Activated naive CD8-positive, alpha-beta T cell treated with anti-CD3 and anti-CD28 coated beads, Interleukin-2, amount 50 U/mL, for 24 hours (primary cell): ENCODE measurements around the gene RASGRF1.

ENCODE experiments used
- ATAC-seq: fragments of 150-1000 bp; cut with Tn5 transposase; one replicate; pipeline ENCODE4 v1.10.0; 2021
- DNase-seq: peaks from one replicate; pipeline ENCODE4 v3.0.0; 2021
- H3K27ac Mint-ChIP-seq: one replicate; pipeline ENCODE4 v1.8.0; 2021; ENCODE audit warnings: mild to moderate bottlenecking, mixed read lengths
- H3K27me3 Mint-ChIP-seq: one replicate; pipeline ENCODE4 v1.8.0; 2021; ENCODE audit warnings: mixed read lengths
- H3K36me3 Mint-ChIP-seq: one replicate; pipeline ENCODE4 v1.8.0; 2021; ENCODE audit warnings: low read depth, mixed read lengths
- H3K4me1 Mint-ChIP-seq: one replicate; pipeline ENCODE4 v1.8.0; 2021; ENCODE audit warnings: mixed read lengths
- H3K4me3 Mint-ChIP-seq: one replicate; pipeline ENCODE4 v1.8.0; 2021; ENCODE audit warnings: mild to moderate bottlenecking, moderate library complexity, mixed read lengths
- H3K9me3 Mint-ChIP-seq: one replicate; pipeline ENCODE4 v1.8.0; 2021; ENCODE audit warnings: mixed read lengths

The RASGRF1 gene

GRCh38 chr15:78977591-78978347, 112.8 kb downstream of the RASGRF1 start:
- ATAC-seq (no peak), DNase-seq (no peak)
- Mint-ChIP-seq H3K27ac (no peak overlapping the region), H3K4me1 (peaks cover 19% of the 10 kb centered on the region), H3K9me3 (no peaks in the 10 kb centered on the region), H3K4me3 (no peak overlapping the region), H3K27me3 (peaks cover 2% of the 10 kb centered on the region), H3K36me3 (no peaks in the 10 kb centered on the region)

DNA sequence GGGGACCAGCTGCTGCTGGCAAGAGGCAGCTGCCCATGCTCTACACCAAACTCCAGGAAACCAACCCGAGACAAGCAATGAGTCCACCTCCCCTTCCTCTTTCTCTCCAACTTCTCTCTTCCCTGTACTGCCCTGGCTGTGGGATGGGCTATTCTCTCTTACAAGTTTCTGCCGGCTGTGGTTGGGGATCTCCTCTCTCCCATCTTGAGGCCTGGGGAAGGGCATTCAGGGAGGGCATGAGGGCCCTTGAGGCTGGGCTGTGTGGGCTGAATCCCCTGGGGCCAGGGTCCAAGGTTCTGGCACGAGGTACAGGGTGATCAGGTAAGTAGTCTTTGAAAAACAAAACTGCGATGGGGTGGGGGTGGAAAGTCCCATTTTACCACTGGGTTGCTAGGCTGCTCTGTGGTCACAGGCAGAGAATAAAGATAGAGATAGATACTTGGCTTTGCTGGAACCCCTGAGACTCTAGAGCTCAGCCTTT, 113.4 kb downstream of the RASGRF1 start:
- H3K9me3 Mint-ChIP-seq = no peaks in the 10 kb centered on the region
- H3K4me1 Mint-ChIP-seq = peaks cover 19% of the 10 kb centered on the region
- peaks cover 2% of the 10 kb centered on the region for H3K27me3 Mint-ChIP-seq
- DNase-seq (no peak), ATAC-seq (peak; percentile 44)
- no peak overlapping the region for H3K27ac Mint-ChIP-seq
- H3K36me3 Mint-ChIP-seq = no peaks in the 10 kb centered on the region
- no peak overlapping the region for H3K4me3 Mint-ChIP-seq

DNA sequence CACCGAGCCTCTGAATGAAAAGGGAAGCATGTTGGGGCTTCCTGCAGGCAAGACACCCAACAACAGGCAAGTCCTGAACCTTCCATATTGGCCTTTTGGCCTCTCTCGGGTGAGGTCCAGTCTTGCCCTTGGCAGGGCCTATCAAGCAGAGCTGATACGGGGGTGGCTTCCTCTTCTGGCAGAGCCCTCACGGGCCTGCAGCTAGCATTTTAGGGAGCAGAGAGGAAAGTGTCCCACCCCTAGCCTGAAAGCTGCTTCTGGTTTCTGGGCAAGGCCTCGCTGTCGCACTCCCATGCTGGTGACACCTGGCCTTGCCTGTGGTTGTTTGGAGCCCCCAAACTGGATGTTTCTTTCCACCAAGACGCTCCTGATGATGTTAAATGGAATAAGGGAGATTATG, 113.9 kb downstream of the RASGRF1 start:
- no peaks in the 10 kb centered on the region for H3K36me3 Mint-ChIP-seq
- H3K4me1 Mint-ChIP-seq = peaks cover 19% of the 10 kb centered on the region
- no peak for ATAC-seq
- H3K27me3 Mint-ChIP-seq = peaks cover 2% of the 10 kb centered on the region
- DNase-seq = no peak
- no peak overlapping the region for H3K4me3 Mint-ChIP-seq
- H3K9me3 Mint-ChIP-seq = no peaks in the 10 kb centered on the region
- no peak overlapping the region for H3K27ac Mint-ChIP-seq

GRCh38 chr15:78974272-78974918, 116.2 kb downstream of the RASGRF1 start:
- DNase-seq (no peak), ATAC-seq (no peak)
- peaks cover 2% of the 10 kb centered on the region for H3K27me3 Mint-ChIP-seq
- H3K4me3 Mint-ChIP-seq = no peak overlapping the region
- H3K27ac Mint-ChIP-seq = no peak overlapping the region
- no peaks in the 10 kb centered on the region for H3K36me3 Mint-ChIP-seq
- H3K9me3 Mint-ChIP-seq = no peaks in the 10 kb centered on the region
- peaks cover 19% of the 10 kb centered on the region for H3K4me1 Mint-ChIP-seq

- H3K27me3 Mint-ChIP-seq = no peaks in the 10 kb centered on the region
- no peaks in the 10 kb centered on the region for H3K36me3 Mint-ChIP-seq
- H3K4me1 Mint-ChIP-seq = peaks cover 5% of the 10 kb centered on the region
- DNase-seq (no peak), ATAC-seq (no peak)
- H3K9me3 Mint-ChIP-seq = no peaks in the 10 kb centered on the region
- no peak overlapping the region for H3K4me3 Mint-ChIP-seq
- no peak overlapping the region for H3K27ac Mint-ChIP-seq
These were observed 120.8 kb downstream of the RASGRF1 start for GRCh38 chr15:78969687-78970349.

DNA sequence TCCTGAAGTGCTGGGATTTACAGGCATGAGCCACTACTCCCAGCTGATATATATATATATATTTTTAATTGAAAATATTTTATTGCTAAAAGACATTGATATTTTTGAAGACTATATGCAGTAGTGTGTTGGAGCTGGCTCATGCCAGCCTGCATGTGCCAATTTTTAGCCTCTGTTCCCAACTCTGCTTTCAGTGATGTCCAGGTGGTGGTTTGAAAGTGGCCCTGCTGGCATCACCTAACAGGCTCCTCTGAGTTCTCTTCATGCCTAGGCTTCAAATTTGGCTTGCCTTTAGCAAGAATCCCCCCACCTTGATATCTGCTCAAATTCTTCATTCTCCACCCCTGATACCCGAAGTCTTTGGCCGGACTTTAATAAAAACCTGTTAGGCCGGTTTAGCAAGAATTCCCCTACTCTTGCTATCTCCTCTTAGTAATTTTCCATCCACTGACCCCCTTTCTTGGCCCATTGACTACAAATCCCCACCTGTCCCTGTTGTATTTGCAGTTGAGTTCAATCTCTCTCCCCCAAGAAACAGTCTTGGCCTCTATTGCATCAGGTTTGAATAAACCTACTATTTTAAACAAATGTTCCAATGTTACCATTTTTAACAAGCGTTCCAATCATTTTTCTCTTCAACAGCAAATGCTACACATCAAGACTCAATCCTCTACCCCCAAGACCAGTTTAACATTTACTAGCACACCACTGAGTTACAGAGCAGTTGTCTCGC, 121.9 kb downstream of the RASGRF1 start:
- H3K4me1 Mint-ChIP-seq = no peaks in the 10 kb centered on the region

GRCh38 chr15:78968114-78968513, 122.5 kb downstream of the RASGRF1 start:
- no peak for ATAC-seq
- no peaks in the 10 kb centered on the region for H3K36me3 Mint-ChIP-seq
- no peak for DNase-seq
- no peak overlapping the region for H3K27ac Mint-ChIP-seq
- H3K4me1 Mint-ChIP-seq = no peaks in the 10 kb centered on the region
- no peak overlapping the region for H3K4me3 Mint-ChIP-seq
- H3K9me3 Mint-ChIP-seq = no peaks in the 10 kb centered on the region
- H3K27me3 Mint-ChIP-seq = no peaks in the 10 kb centered on the region

More for the DNA sequence above, 121.9 kb downstream of the RASGRF1 start:
- H3K36me3 Mint-ChIP-seq = no peaks in the 10 kb centered on the region
- H3K9me3 Mint-ChIP-seq = no peaks in the 10 kb centered on the region
- no peak for DNase-seq
- no peak for ATAC-seq
- no peaks in the 10 kb centered on the region for H3K27me3 Mint-ChIP-seq
- H3K4me3 Mint-ChIP-seq = no peak overlapping the region
- no peak overlapping the region for H3K27ac Mint-ChIP-seq

GRCh38 chr15:78960308-78960707, 130.3 kb downstream of the RASGRF1 start:
- H3K9me3 Mint-ChIP-seq = no peaks in the 10 kb centered on the region
- no peak overlapping the region for H3K27ac Mint-ChIP-seq
- no peaks in the 10 kb centered on the region for H3K36me3 Mint-ChIP-seq
- DNase-seq (no peak), ATAC-seq (no peak)
- no peaks in the 10 kb centered on the region for H3K4me1 Mint-ChIP-seq
- no peak overlapping the region for H3K4me3 Mint-ChIP-seq
- peaks cover 1% of the 10 kb centered on the region for H3K27me3 Mint-ChIP-seq

DNA sequence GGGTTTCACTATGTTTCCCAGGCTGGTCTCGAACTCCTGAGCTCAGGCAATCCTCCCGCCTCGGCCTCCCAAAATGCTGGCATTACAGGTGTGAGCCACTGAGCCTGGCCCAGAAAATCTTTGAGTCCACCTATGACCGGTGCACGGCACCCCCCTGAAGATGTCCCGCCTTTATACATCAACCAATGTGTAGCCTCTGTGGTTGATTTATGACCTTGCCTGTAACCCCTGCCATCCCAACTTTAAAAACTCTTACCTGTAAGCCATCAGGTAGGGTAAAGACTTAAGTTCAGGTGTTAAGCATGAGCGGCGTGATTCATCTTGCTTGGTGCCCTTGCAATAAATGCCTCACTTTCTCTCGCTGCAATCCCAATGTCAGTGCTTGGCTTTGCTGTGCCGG, 131.2 kb downstream of the RASGRF1 start:
- ATAC-seq (no peak), DNase-seq (no peak)
- H3K4me3 Mint-ChIP-seq = no peak overlapping the region
- H3K4me1 Mint-ChIP-seq = no peaks in the 10 kb centered on the region
- H3K36me3 Mint-ChIP-seq = no peaks in the 10 kb centered on the region
- H3K27me3 Mint-ChIP-seq = peaks cover 1% of the 10 kb centered on the region
- no peak overlapping the region for H3K27ac Mint-ChIP-seq
- no peaks in the 10 kb centered on the region for H3K9me3 Mint-ChIP-seq

- no peaks in the 10 kb centered on the region for H3K4me1 Mint-ChIP-seq
- H3K4me3 Mint-ChIP-seq = no peak overlapping the region
- peaks cover 1% of the 10 kb centered on the region for H3K27me3 Mint-ChIP-seq
- DNase-seq (no peak), ATAC-seq (no peak)
- no peaks in the 10 kb centered on the region for H3K36me3 Mint-ChIP-seq
- H3K27ac Mint-ChIP-seq = no peak overlapping the region
- H3K9me3 Mint-ChIP-seq = no peaks in the 10 kb centered on the region
These were observed 133.0 kb downstream of the RASGRF1 start for GRCh38 chr15:78957416-78958093.

- DNase-seq = no peak
- Mint-ChIP-seq H3K4me3 (no peak overlapping the region), H3K9me3 (no peaks in the 10 kb centered on the region), H3K4me1 (no peaks in the 10 kb centered on the region), H3K27ac (no peak overlapping the region), H3K27me3 (peaks cover 1% of the 10 kb centered on the region), H3K36me3 (no peaks in the 10 kb centered on the region)
- no peak for ATAC-seq
These were observed 133.6 kb downstream of the RASGRF1 start for GRCh38 chr15:78956937-78957336.

DNA sequence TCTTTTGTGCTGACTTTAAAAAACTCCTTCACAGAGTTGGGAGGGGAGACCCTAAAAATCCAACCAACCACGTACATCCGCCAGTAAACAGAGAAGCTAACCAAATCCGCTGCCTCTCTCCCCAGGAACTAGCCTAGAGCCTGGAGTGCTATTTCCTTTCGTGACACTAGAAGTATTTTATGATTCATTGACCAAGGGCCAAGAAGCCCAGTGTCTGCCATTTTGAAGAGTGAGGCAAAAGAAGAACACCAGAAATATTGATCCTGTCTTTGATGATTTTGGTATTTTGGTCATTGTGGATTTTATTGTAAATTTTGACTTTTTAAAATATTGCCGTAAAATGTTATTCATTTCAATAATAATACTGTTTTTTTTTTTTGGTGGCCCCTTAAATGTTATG, 135.2 kb downstream of the RASGRF1 start:
- Mint-ChIP-seq H3K36me3 (no peaks in the 10 kb centered on the region), H3K27ac (no peak overlapping the region), H3K4me1 (peaks cover 7% of the 10 kb centered on the region), H3K27me3 (no peaks in the 10 kb centered on the region), H3K4me3 (no peak overlapping the region), H3K9me3 (no peaks in the 10 kb centered on the region)
- DNase-seq (no peak), ATAC-seq (no peak)

GRCh38 chr15:78951841-78952238, 138.7 kb downstream of the RASGRF1 start:
- H3K27me3 Mint-ChIP-seq = no peaks in the 10 kb centered on the region
- no peak overlapping the region for H3K4me3 Mint-ChIP-seq
- H3K36me3 Mint-ChIP-seq = no peaks in the 10 kb centered on the region
- H3K9me3 Mint-ChIP-seq = no peaks in the 10 kb centered on the region
- ATAC-seq (no peak), DNase-seq (no peak)
- peaks cover 7% of the 10 kb centered on the region for H3K4me1 Mint-ChIP-seq
- H3K27ac Mint-ChIP-seq = no peak overlapping the region
